ENCODE data around the gene GSTA2. TPM values are rescaled to one million over a fixed set of nuclear protein-coding genes. Genes with fewer than 3 reads are reported as not detected.
"Not testable (repeated sequence)": the region's sequence is repeated elsewhere in the genome, so short reads cannot be mapped to it uniquely, and the experiment has no call there.

Gene GSTA2
- polyA plus RNA-seq, 1 donor from 2014 or later, result not detected

DNA sequence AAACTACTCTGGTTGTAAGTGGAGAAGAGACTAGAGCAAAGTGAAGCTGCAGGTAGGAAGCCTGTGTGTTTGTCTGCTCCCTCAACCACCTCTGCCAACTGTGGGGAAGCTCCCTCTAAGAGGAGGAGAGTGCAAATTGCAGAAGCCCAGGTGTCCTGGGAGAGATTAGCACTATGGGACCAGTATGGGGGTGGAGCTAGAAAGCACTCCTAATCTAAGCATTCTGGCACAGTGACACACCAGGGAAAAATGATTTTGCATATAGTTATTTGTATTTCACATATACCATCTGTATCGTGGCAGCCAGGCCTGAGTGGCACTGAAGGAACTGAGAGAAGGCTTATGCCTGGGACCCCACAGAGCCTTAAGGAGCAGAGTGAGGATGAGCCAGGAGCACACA lies 27.6 kb upstream of the GSTA2 start:
- Histone ChIP-seq H3K9ac (ENCODE audit: low read length) (no peak overlapping the region), H3K9me3 (ENCODE audit: low read length) (no peaks in the 10 kb centered on the region), H3K36me3 (ENCODE audit: insufficient read depth, low read length) (no peaks in the 10 kb centered on the region), H3K9me2 (ENCODE audit: insufficient read depth, low read length) (no peaks in the 10 kb centered on the region), H3K4me2 (ENCODE audit: low read length) (no peak overlapping the region), H3K27me3 (ENCODE audit: insufficient read depth, low read depth, low read length) (no peaks in the 10 kb centered on the region), H3K27ac (ENCODE audit: low read length) (no peak overlapping the region), H3K4me3 (ENCODE audit: low read length) (no peak overlapping the region), H2AFZ (ENCODE audit: low read depth, low read length) (no peak overlapping the region), H3K79me2 (replicated peaks; ENCODE audit: insufficient read depth, low read length) (no peaks in the 10 kb centered on the region), H3F3A (ENCODE audit: insufficient read depth, low read length, poor library complexity, severe bottlenecking) (no peaks in the 10 kb centered on the region), H4K20me1 (ENCODE audit: insufficient read depth) (no peaks in the 10 kb centered on the region)
- no peak for TF ChIP-seq MXI1 (conservative IDR thresholded peaks at IDR 0.05; ENCODE audit: poor library complexity, severe bottlenecking)
- TF ChIP-seq RAD21 (conservative IDR thresholded peaks at IDR 0.05), result no peak
- TF ChIP-seq, protein P1, sequence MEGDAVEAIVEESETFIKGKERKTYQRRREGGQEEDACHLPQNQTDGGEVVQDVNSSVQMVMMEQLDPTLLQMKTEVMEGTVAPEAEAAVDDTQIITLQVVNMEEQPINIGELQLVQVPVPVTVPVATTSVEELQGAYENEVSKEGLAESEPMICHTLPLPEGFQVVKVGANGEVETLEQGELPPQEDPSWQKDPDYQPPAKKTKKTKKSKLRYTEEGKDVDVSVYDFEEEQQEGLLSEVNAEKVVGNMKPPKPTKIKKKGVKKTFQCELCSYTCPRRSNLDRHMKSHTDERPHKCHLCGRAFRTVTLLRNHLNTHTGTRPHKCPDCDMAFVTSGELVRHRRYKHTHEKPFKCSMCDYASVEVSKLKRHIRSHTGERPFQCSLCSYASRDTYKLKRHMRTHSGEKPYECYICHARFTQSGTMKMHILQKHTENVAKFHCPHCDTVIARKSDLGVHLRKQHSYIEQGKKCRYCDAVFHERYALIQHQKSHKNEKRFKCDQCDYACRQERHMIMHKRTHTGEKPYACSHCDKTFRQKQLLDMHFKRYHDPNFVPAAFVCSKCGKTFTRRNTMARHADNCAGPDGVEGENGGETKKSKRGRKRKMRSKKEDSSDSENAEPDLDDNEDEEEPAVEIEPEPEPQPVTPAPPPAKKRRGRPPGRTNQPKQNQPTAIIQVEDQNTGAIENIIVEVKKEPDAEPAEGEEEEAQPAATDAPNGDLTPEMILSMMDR (IDR thresholded peaks at IDR 0.05; ENCODE audit: poor library complexity, severe bottlenecking), result no peak
- no peak for TF ChIP-seq TAF1 (IDR thresholded peaks at IDR 0.05; ENCODE audit: low read depth)
- no peak for TF ChIP-seq SMC3 (conservative IDR thresholded peaks at IDR 0.05; ENCODE audit: poor library complexity)
- no peak for TF ChIP-seq POLR2AphosphoS5 (IDR thresholded peaks at IDR 0.05)
- no peak for TF ChIP-seq EP300 (conservative IDR thresholded peaks at IDR 0.05; ENCODE audit: poor library complexity, severe bottlenecking)
- TF ChIP-seq, protein P2, sequence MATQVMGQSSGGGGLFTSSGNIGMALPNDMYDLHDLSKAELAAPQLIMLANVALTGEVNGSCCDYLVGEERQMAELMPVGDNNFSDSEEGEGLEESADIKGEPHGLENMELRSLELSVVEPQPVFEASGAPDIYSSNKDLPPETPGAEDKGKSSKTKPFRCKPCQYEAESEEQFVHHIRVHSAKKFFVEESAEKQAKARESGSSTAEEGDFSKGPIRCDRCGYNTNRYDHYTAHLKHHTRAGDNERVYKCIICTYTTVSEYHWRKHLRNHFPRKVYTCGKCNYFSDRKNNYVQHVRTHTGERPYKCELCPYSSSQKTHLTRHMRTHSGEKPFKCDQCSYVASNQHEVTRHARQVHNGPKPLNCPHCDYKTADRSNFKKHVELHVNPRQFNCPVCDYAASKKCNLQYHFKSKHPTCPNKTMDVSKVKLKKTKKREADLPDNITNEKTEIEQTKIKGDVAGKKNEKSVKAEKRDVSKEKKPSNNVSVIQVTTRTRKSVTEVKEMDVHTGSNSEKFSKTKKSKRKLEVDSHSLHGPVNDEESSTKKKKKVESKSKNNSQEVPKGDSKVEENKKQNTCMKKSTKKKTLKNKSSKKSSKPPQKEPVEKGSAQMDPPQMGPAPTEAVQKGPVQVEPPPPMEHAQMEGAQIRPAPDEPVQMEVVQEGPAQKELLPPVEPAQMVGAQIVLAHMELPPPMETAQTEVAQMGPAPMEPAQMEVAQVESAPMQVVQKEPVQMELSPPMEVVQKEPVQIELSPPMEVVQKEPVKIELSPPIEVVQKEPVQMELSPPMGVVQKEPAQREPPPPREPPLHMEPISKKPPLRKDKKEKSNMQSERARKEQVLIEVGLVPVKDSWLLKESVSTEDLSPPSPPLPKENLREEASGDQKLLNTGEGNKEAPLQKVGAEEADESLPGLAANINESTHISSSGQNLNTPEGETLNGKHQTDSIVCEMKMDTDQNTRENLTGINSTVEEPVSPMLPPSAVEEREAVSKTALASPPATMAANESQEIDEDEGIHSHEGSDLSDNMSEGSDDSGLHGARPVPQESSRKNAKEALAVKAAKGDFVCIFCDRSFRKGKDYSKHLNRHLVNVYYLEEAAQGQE (IDR thresholded peaks at IDR 0.05; ENCODE audit: borderline replicate concordance), result no peak
- no peak for TF ChIP-seq EZH2 (IDR thresholded peaks at IDR 0.05; ENCODE audit: borderline replicate concordance, insufficient read depth, low read length, poor library complexity, severe bottlenecking)

- not testable (repeated sequence) for H2AFZ ChIP-seq (ENCODE audit: low read depth, low read length); H3K27ac ChIP-seq (ENCODE audit: low read length); H3K9me3 ChIP-seq (ENCODE audit: low read length); H3K4me2 ChIP-seq (ENCODE audit: low read length); H4K20me1 ChIP-seq (ENCODE audit: insufficient read depth); H3K9ac ChIP-seq (ENCODE audit: low read length); H3K27me3 ChIP-seq (ENCODE audit: insufficient read depth, low read depth, low read length); H3K36me3 ChIP-seq (ENCODE audit: insufficient read depth, low read length); H3F3A ChIP-seq (ENCODE audit: insufficient read depth, low read length, poor library complexity, severe bottlenecking); H3K79me2 ChIP-seq (replicated peaks; ENCODE audit: insufficient read depth, low read length); H3K4me3 ChIP-seq (ENCODE audit: low read length); H3K9me2 ChIP-seq (ENCODE audit: insufficient read depth, low read length)
These were observed 26.4 kb upstream of the GSTA2 start for GRCh38 chr6:52789658-52790057.

- H3K36me3 ChIP-seq (ENCODE audit: insufficient read depth, low read length), result no peaks in the 10 kb centered on the region
- H3K9me3 ChIP-seq (ENCODE audit: low read length), result no peaks in the 10 kb centered on the region
- no peak overlapping the region for H3K4me3 ChIP-seq (ENCODE audit: low read length)
- no peak overlapping the region for H3K27ac ChIP-seq (ENCODE audit: low read length)
- H3F3A ChIP-seq (ENCODE audit: insufficient read depth, low read length, poor library complexity, severe bottlenecking), result no peaks in the 10 kb centered on the region
- no peak overlapping the region for H3K4me2 ChIP-seq (ENCODE audit: low read length)
- no peaks in the 10 kb centered on the region for H3K79me2 ChIP-seq (replicated peaks; ENCODE audit: insufficient read depth, low read length)
- no peak overlapping the region for H2AFZ ChIP-seq (ENCODE audit: low read depth, low read length)
- no peaks in the 10 kb centered on the region for H3K9me2 ChIP-seq (ENCODE audit: insufficient read depth, low read length)
- no peaks in the 10 kb centered on the region for H3K27me3 ChIP-seq (ENCODE audit: insufficient read depth, low read depth, low read length)
- H3K9ac ChIP-seq (ENCODE audit: low read length), result no peak overlapping the region
- no peak for TF ChIP-seq RAD21 (conservative IDR thresholded peaks at IDR 0.05)
- TF ChIP-seq, protein P1 (IDR thresholded peaks at IDR 0.05; ENCODE audit: poor library complexity, severe bottlenecking), result no peak
- TF ChIP-seq SMC3 (conservative IDR thresholded peaks at IDR 0.05; ENCODE audit: poor library complexity), result no peak
- TF ChIP-seq EP300 (conservative IDR thresholded peaks at IDR 0.05; ENCODE audit: poor library complexity, severe bottlenecking), result no peak
- no peaks in the 10 kb centered on the region for H4K20me1 ChIP-seq (ENCODE audit: insufficient read depth)
These were observed 25.2 kb upstream of the GSTA2 start for GRCh38 chr6:52788478-52788877.

Data from neural cell (in vitro differentiated cells).